GM12878 (cell line): ENCODE results near the gene DDX23. TPM values are rescaled to one million over a fixed set of nuclear protein-coding genes. Genes with fewer than 3 reads are reported as not detected.

Source experiments
- ATAC-seq: fragments of 200-7000 bp; cut with Tn5 transposase; 3 replicates; pipeline ENCODE4 v1.9.1; 2020; ENCODE audit warnings: mild to moderate bottlenecking, moderate library complexity
- BruUV-seq: library from RNA; stranded (reverse); fragments of 400-500 nt; replicated peaks from 2 replicates; lab custom pipeline; 2021; lab: Mats Ljungman, UMichigan
- CTCF ChIA-PET: fragments of 300-600 bp; sonication (Branson Sonifier 250); formaldehyde crosslinking; extraction: SDS; loops from one replicate; lab custom pipeline; 2021; ENCODE audit warnings: inconsistent platforms; lab: Yijun Ruan, JAX
- POLR2A ChIA-PET: fragments of 350-600 bp; formaldehyde crosslinking; extraction: SDS; loops from one replicate; lab custom pipeline; 2021; ENCODE audit warnings: inconsistent platforms; lab: Charles Lee
- RAD21 ChIA-PET: fragments of 300-600 bp; sonication (Branson Sonifier 250); formaldehyde crosslinking; loops from one replicate; lab custom pipeline; 2023; ENCODE audit warnings: antibody characterized with exemption; ENCODE audit not compliant: unreplicated experiment; lab: Charles Lee
- SMC1A ChIA-PET: fragments of 300-600 bp; sonication (Branson Sonifier 250); formaldehyde crosslinking; loops from one replicate; lab custom pipeline; 2023; ENCODE audit not compliant: unreplicated experiment, uncharacterized antibody; lab: Charles Lee
- DNase-seq: peaks from one replicate; pipeline ENCODE4 v3.0.0-alpha.2; 2011; ENCODE audit warnings: low read depth, low spot score
- FAIRE-seq: peaks from 3 replicates; lab custom pipeline; 2011; peaks lifted over from hg19 to GRCh38; lab: Jason Lieb, UNC
- H2AFZ ChIP-seq: 2 replicates; pipeline ENCODE4 v1.6.0; 2011; ENCODE audit warnings: low read depth, low read length, control low read depth; ENCODE audit not compliant: control insufficient read depth
- H3K27ac ChIP-seq: 2 replicates; pipeline ENCODE4 v1.5.1; 2011; ENCODE audit warnings: control low read depth; ENCODE audit not compliant: control insufficient read depth, insufficient read depth
- H3K27me3 ChIP-seq, 2 experiments: replicated peaks in 1 of 2; 2 replicates each; pipeline versions ENCODE4 v1.6.0 to v1.6.1; 2011; ENCODE audit warnings: low read length in 1 of 2; ENCODE audit not compliant: control insufficient read depth in 2 of 2, insufficient read depth in 2 of 2
- H3K36me3 ChIP-seq, 2 experiments: 2 replicates each; pipeline ENCODE4 v1.5.1; 2011; ENCODE audit warnings: low read length in 1 of 2; ENCODE audit not compliant: control insufficient read depth in 2 of 2, insufficient read depth in 2 of 2
- H3K4me1 ChIP-seq: 2 replicates; pipeline ENCODE4 v1.6.1; 2011; ENCODE audit warnings: mild to moderate bottlenecking, low read length, moderate library complexity, mixed read lengths; ENCODE audit not compliant: control insufficient read depth, insufficient read depth
- H3K4me2 ChIP-seq: 2 replicates; pipeline ENCODE4 v1.6.0; 2011; ENCODE audit warnings: control low read depth; ENCODE audit not compliant: control insufficient read depth, insufficient read depth
- H3K4me3 ChIP-seq: fragments of 200-600 bp; sonication (generic); 2 replicates; pipeline ENCODE4 v1.5.1; 2016
- H3K79me2 ChIP-seq: 2 replicates; pipeline ENCODE4 v1.6.0; 2011; ENCODE audit warnings: low read length; ENCODE audit not compliant: control insufficient read depth, insufficient read depth
- H3K9ac ChIP-seq: 2 replicates; pipeline ENCODE4 v1.8.0; 2011; ENCODE audit warnings: low read length, control low read depth, mixed read lengths; ENCODE audit not compliant: control insufficient read depth, insufficient read depth
- H3K9me3 ChIP-seq: replicated peaks from 3 replicates; pipeline ENCODE4 v1.5.1; 2011; ENCODE audit warnings: mild to moderate bottlenecking, low read length; ENCODE audit not compliant: control insufficient read depth, insufficient read depth
- H4K20me1 ChIP-seq: 2 replicates; pipeline ENCODE4 v1.6.0; 2011; ENCODE audit not compliant: control insufficient read depth, insufficient read depth
- ASH2L ChIP-seq: fragments of 300-600, 200-600 bp; sonication (generic); IDR thresholded peaks from 2 replicates; pipeline ENCODE4 v1.6.1; 2017; ENCODE audit warnings: low read depth, mild to moderate bottlenecking, borderline replicate concordance
- FOXM1 ChIP-seq: IDR thresholded peaks from 2 replicates; pipeline ENCODE4 v1.6.1; 2012; ENCODE audit warnings: low read depth, mild to moderate bottlenecking, inconsistent platforms, low read length, moderate library complexity
- IKZF1 ChIP-seq: fragments of 450-650 bp; conservative IDR thresholded peaks from 2 replicates; pipeline ENCODE4 v1.6.1; 2017; ENCODE audit warnings: antibody characterized with exemption, mild to moderate bottlenecking
- POLR2AphosphoS5 ChIP-seq: IDR thresholded peaks from 2 replicates; pipeline ENCODE4 v1.6.1; 2011; ENCODE audit warnings: mild to moderate bottlenecking, low read length, inconsistent platforms
- ZNF274 ChIP-seq: IDR thresholded peaks from one replicate; pipeline ENCODE4 v1.8.0; 2011; ENCODE audit not compliant: insufficient read length, insufficient read depth
- WGBS: methylation state at CpG from one replicate; pipeline ENCODE4 v1.1.6; 2016; ENCODE audit warnings: low lambda C conversion rate; ENCODE audit not compliant: insufficient replicate concordance, insufficient coverage; ENCODE audit errors: missing lambda C conversion rate; 5-methylcytosine and 5-hydroxymethylcytosine counted together
- in situ Hi-C: fragments of 300-500 bp; cut with MboI; formaldehyde crosslinking; loops from 9 replicates; pipeline ENCODE4 v1.14.3; 2018; ENCODE audit warnings: mixed read lengths
- intact Hi-C: fragments of 100-400 bp; cut with micrococcal nuclease; formaldehyde crosslinking; loops from one replicate; pipeline ENCODE4 v1.14.2; 2022; ENCODE audit not compliant: unreplicated experiment
- polyA plus RNA-seq, 11 experiments: library from polyadenylated mRNA; depleted of rRNA in 4 of 11; unstranded in 6 of 11; stranded (reverse) in 5 of 11; fragments of >200 nt; fragmentation: Nextera tagmentation in 4 of 11; fragmentation: Illumina TruSeq in 1 of 11; extraction: Ambion mirVana in 4 of 11; extraction: Trizol in 1 of 11; gene quantifications; 1 replicate in 1 of 11; 2 replicates in 10 of 11; pipeline versions ENCODE4 v1.2.1 to v1.2.3, GENCODE V29; 2011 to 2016; ENCODE audit warnings: inconsistent platforms in 2 of 11, missing spikeins in 2 of 11, low read depth in 1 of 11
- total RNA-seq, 4 experiments: library from RNA; depleted of rRNA in 3 of 4; stranded (reverse); fragments of >200 nt in 3 of 4; fragmentation: Illumina TruSeq in 1 of 4; extraction: Trizol in 1 of 4; gene quantifications; 2 replicates each; pipeline versions ENCODE4 v1.2.1 to v1.2.3, GENCODE V29; 2013 to 2021
- TF ChIP-seq, protein P1 (sequence below): fragments of 150-350 bp; IDR thresholded peaks from 2 replicates; pipeline ENCODE4 v1.6.1; 2016; ENCODE audit warnings: low read depth, low read length

The DDX23 gene
- total and polyA plus RNA-seq, 10 of the 15 experiments (the other 5 are each of a cell fraction or from before 2014, with no cell fraction given): 25.8 to 107 (median 77.4) TPM

DNA sequence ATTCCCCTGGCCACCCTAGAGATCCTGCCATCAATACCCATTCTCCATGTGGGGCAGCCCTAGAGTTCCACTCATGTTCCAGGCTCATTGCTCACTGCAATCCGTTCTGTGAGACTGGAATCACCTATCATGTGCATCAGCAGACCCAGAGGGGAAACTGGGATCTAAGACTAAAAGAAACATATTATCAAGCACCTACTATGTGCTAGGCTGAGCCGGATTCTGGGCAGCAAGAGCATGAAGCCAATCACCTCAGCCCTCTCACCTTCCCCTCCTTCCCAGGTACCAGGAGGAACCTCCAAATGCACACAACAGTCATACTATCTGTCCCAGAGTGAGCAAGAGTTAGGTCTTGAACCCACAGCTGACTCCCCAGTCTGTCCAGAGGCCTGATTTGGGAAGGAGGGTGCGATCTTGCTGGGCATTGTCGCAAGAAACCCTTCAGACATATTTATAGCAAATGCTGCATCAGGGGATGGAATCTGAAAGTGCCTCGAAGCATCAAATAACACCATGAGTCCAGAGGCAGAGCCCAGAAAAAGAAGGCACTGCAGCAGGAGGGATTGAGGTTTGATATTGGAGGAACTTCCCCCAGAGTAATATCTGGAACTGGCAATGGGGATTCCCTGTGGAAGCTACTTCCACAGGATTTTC lies 40.4 kb downstream of the DDX23 start:
- peaks cover 3% of the 10 kb centered on the region for H3K4me1 ChIP-seq
- H2AFZ ChIP-seq: no peak overlapping the region
- intact Hi-C loops (no loop called here), in situ Hi-C loops (no loop called here)
- no peak overlapping the region for H3K4me2 ChIP-seq
- ChIA-PET RAD21 (interaction anchor here (1.1 kb wide), 1 partner anchor 17 kb away, joined by 3 read pairs; no protein-coding TSS in a partner anchor), POLR2A (interaction anchor here (0.6 kb wide), 1 partner anchor 47 kb away, joined by 4 read pairs; no protein-coding TSS in a partner anchor), SMC1A (interaction anchor here (1.2 to 1.3 kb wide), 2 partner anchors 15 to 17 kb away, joined by 4 read pairs; no protein-coding TSS in a partner anchor), CTCF (interaction anchor here (1.1 to 4.9 kb wide), 2 partner anchors 16 to 93 kb away, joined by 3 to 21 read pairs; a partner anchor contains a TSS)
- H3K27me3 ChIP-seq: peaks cover 0 to 1% of the 10 kb centered on the region in 2 experiments; a peak in 2 of 4 replicates
- no peak overlapping the region for H3K9ac ChIP-seq
- H3K79me2 ChIP-seq: no peaks in the 10 kb centered on the region
- no TSS peak for BruUV-seq
- ATAC-seq (no peak), DNase-seq (no peak), FAIRE-seq (no peak)
- 34% methylated on average over 5 of the region's 5 CpGs for WGBS
- no peak overlapping the region for H3K27ac ChIP-seq
- no peaks in the 10 kb centered on the region for H3K9me3 ChIP-seq
- TF ChIP-seq IKZF1: no peak
- TF ChIP-seq ASH2L: no peak
- TF ChIP-seq, protein P1, sequence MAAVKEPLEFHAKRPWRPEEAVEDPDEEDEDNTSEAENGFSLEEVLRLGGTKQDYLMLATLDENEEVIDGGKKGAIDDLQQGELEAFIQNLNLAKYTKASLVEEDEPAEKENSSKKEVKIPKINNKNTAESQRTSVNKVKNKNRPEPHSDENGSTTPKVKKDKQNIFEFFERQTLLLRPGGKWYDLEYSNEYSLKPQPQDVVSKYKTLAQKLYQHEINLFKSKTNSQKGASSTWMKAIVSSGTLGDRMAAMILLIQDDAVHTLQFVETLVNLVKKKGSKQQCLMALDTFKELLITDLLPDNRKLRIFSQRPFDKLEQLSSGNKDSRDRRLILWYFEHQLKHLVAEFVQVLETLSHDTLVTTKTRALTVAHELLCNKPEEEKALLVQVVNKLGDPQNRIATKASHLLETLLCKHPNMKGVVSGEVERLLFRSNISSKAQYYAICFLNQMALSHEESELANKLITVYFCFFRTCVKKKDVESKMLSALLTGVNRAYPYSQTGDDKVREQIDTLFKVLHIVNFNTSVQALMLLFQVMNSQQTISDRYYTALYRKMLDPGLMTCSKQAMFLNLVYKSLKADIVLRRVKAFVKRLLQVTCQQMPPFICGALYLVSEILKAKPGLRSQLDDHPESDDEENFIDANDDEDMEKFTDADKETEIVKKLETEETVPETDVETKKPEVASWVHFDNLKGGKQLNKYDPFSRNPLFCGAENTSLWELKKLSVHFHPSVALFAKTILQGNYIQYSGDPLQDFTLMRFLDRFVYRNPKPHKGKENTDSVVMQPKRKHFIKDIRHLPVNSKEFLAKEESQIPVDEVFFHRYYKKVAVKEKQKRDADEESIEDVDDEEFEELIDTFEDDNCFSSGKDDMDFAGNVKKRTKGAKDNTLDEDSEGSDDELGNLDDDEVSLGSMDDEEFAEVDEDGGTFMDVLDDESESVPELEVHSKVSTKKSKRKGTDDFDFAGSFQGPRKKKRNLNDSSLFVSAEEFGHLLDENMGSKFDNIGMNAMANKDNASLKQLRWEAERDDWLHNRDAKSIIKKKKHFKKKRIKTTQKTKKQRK: no peak
- no peak for TF ChIP-seq ZNF274
- TF ChIP-seq POLR2AphosphoS5: no peak
- no peak for TF ChIP-seq FOXM1
- H4K20me1 ChIP-seq: no peaks in the 10 kb centered on the region
- no peak overlapping the region for H3K4me3 ChIP-seq
- no peaks in the 10 kb centered on the region for H3K36me3 ChIP-seq
